Umbilical cord (tissue), 2 donors: ENCODE measurements around the gene ATP8B2. TPM values are rescaled to one million over a fixed set of nuclear protein-coding genes. Genes with fewer than 3 reads are reported as not detected.
A peak's percentile ranks its signal among the peaks of the same experiment; 100 is the strongest.

ENCODE experiments used
- DNase-seq: peaks from one replicate; pipeline ENCODE4 v3.0.0-alpha.2; 2015; ENCODE audit warnings: low spot score
- total RNA-seq: library from RNA; depleted of rRNA; stranded (reverse); fragments of >200 nt; gene quantifications from one replicate; pipeline ENCODE4 v1.2.3, GENCODE V29; 2014; ENCODE audit warnings: low replicate concordance; ENCODE audit not compliant: insufficient read depth

ATP8B2 gene
- total RNA-seq, 1 donor from 2014 or later: 107 TPM

DNA sequence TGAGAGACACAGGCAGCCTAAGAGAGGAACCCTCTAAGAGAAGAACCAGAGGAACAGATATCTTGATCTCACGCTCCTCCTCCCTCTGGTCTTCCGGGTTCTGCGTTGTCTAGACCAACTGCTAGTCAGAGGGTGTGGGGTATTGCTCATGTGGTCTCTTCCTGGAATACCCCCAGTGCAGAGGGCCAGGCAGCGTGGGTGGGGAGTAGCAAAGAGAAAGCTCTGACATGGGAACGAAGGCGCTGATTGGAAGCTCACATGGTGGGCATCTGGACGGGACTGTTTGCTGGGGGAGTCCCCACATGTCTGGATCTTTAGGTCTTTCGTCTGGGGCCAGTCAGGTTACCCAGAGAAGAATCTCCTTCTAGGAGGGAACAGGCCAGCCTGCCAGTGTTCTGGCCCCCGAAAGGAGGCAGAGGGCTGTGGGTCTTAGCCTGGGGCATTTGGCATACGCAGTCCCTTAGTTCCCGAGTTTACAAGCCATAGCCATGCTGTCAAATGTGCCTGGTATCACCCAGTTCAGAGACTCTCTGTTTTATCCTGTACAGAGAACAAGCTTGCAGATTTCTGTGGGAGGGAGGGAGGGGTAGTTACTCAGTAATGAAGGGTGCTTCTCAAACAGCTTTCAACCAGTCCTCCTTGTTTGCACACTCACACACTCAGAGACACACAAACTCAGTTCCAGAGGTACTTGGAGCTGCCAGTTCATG is 61.5 kb downstream of the ATP8B2 start:
- no peak for DNase-seq

DNA sequence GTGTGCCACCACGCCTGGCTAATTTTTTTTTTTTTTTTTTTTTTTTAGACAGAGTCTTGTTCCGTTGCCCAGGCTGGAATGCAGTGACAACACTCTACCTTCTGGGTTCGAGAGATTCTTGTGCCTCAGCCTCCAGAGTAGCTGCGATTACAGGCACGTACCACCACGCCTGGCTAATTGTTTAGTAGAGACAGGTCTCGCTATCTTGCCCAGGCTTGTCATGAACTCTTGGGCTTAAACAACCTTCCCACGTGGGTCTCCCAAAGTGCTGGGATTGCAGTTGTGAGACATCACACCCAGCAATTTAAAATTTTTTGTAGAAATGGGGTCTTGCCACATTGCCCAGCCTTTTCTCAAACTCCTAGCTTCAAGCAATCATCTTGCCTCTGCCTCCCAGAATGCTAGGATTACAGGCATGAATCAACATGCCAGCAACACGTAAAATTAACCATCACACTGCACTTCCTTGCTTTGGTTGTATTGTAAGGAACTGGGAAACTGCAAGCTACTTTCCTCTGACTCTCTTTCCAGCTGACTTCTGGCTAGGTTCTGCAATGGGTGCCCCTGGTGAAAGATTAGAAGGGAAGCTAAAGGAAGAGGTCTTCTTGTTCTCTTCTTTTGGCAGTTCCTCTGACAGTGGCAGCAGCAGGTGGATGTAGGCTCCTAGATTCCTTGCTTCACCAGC is 65.9 kb downstream of the ATP8B2 start:
- DNase-seq: peak; percentile 18

DNA sequence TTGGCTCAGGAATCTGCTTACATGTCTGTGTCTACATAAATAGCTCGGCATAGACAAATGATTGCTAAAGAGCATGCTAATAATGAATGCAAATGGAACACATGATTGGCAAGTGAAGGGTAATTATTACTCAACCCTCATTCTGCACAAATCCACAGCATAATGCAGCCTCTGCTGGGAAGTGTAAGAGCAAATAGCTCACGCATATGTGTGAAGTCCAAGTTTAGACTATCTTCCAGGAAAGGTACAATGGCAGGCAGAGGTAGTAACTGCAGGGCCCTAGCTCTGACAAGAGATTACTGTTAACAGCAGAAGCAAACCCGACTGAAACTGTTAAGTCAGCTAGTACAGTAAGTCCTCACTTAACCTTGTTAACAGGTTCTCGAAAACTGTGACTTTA is 72.8 kb downstream of the ATP8B2 start:
- DNase-seq: no peak

DNA sequence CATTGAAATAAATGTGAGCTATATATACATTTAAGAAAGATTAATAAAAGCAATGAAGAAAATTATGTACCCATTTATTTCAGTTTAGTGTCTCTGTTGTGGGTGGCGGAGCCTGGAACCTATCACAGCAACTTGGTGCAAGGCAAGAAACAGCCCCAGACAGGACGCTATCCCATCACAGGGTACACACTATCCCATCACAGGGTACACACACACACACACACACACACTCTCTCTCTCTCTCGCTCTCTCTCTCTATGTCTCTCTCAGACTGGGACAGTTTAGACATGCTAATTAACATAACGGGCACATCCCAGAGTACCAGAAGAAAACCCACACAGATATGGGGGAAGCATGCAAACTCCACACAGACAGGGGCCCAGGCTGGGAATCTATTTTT is 73.4 kb downstream of the ATP8B2 start:
- no peak for DNase-seq

- no peak for DNase-seq
These were observed 75.1 kb downstream of the ATP8B2 start for GRCh38 chr1:154400381-154400801.

Other genes starting within 250 kb of the ATP8B2 start
- 0.48 TPM for gene NUP210L, start 170.5 kb upstream of the ATP8B2 start, total RNA-seq
- 156 TPM for gene TPM3, start 133.4 kb upstream of the ATP8B2 start, total RNA-seq
- gene CFAP141, start 119.2 kb upstream of the ATP8B2 start, total RNA-seq: not detected
- 31.8 TPM for gene UBAP2L, start 104.6 kb upstream of the ATP8B2 start, total RNA-seq
- gene HAX1, start 52.9 kb upstream of the ATP8B2 start, total RNA-seq: 38.0 TPM
- gene AQP10, start 4.4 kb upstream of the ATP8B2 start, total RNA-seq: not detected
- gene IL6R, start 79.8 kb downstream of the ATP8B2 start, total RNA-seq: 14.7 TPM
- gene TDRD10, start 176.7 kb downstream of the ATP8B2 start, total RNA-seq: not detected
- 3.4 TPM for gene SHE, start 176.9 kb downstream of the ATP8B2 start, total RNA-seq
- 13.7 TPM for gene UBE2Q1, start 233.1 kb downstream of the ATP8B2 start, total RNA-seq
- 2.9 TPM for gene CHRNB2, start 242.3 kb downstream of the ATP8B2 start, total RNA-seq